Neuronal stem cell (in vitro differentiated cells): ENCODE measurements around the gene COCH.

Experiments
- DNase-seq: peaks from one replicate; pipeline ENCODE4 v3.0.0-alpha.2; 2013; ENCODE audit warnings: low spot score
- H2AFZ ChIP-seq: one replicate; pipeline ENCODE4 v1.6.1; 2013; ENCODE audit warnings: mild to moderate bottlenecking, low read length, inconsistent platforms
- H2AK5ac ChIP-seq: 2 replicates; pipeline ENCODE4 v1.6.1; 2013; ENCODE audit warnings: low read depth, mild to moderate bottlenecking, inconsistent platforms, low read length, moderate library complexity, mixed read lengths
- H2BK120ac ChIP-seq: 2 replicates; pipeline ENCODE4 v1.6.1; 2013; ENCODE audit warnings: low read depth, mild to moderate bottlenecking, inconsistent platforms, low read length, moderate library complexity, mixed read lengths
- H2BK12ac ChIP-seq: one replicate; pipeline ENCODE4 v1.6.1; 2013; ENCODE audit warnings: low read length, inconsistent platforms
- H2BK15ac ChIP-seq: 2 replicates; pipeline ENCODE4 v1.6.1; 2013; ENCODE audit warnings: mild to moderate bottlenecking, low read length, inconsistent platforms, mixed read lengths
- H2BK5ac ChIP-seq: one replicate; pipeline ENCODE4 v1.6.1; 2013; ENCODE audit warnings: inconsistent platforms, mild to moderate bottlenecking, low read length, moderate library complexity
- H3K14ac ChIP-seq: one replicate; pipeline ENCODE4 v1.6.1; 2013; ENCODE audit warnings: low read length, inconsistent platforms
- H3K18ac ChIP-seq: 2 replicates; pipeline ENCODE4 v1.6.1; 2013; ENCODE audit warnings: low read length, inconsistent platforms
- H3K23ac ChIP-seq: 2 replicates; pipeline ENCODE4 v1.6.1; 2013; ENCODE audit warnings: low read depth, mild to moderate bottlenecking, mixed read lengths, low read length, inconsistent platforms; ENCODE audit not compliant: poor library complexity
- H3K27ac ChIP-seq: replicated peaks from 3 replicates; pipeline ENCODE4 v1.5.1; 2013; ENCODE audit warnings: low read length, inconsistent platforms
- H3K27me3 ChIP-seq, 3 experiments: 2 replicates each; pipeline ENCODE4 v1.6.1; 2013; ENCODE audit warnings: low read length in 3 of 3, mild to moderate bottlenecking in 2 of 3, inconsistent platforms in 1 of 3, low read depth in 1 of 3, mixed read lengths in 1 of 3, moderate library complexity in 1 of 3; ENCODE audit not compliant: control insufficient read depth in 3 of 3, insufficient read depth in 3 of 3
- H3K36me3 ChIP-seq, 2 donors: replicated peaks in 1 of 2; 2 replicates each; pipeline ENCODE4 v1.6.1; 2013; ENCODE audit warnings: low read length in 2 of 2; ENCODE audit not compliant: control insufficient read depth in 2 of 2, insufficient read depth in 2 of 2
- H3K4ac ChIP-seq: 2 replicates; pipeline ENCODE4 v1.6.1; 2013; ENCODE audit warnings: inconsistent platforms, mild to moderate bottlenecking, low read length, moderate library complexity
- H3K4me1 ChIP-seq, 2 donors: 1 replicate in 1 of 2; 2 replicates in 1 of 2; pipeline ENCODE4 v1.6.1; 2013; ENCODE audit warnings: low read length in 2 of 2, low read depth in 1 of 2; ENCODE audit not compliant: control insufficient read depth in 2 of 2, insufficient read depth in 1 of 2
- H3K4me2 ChIP-seq: one replicate; pipeline ENCODE4 v1.6.1; 2013; ENCODE audit warnings: mild to moderate bottlenecking, low read length, inconsistent platforms; ENCODE audit not compliant: insufficient read depth, poor library complexity, severe bottlenecking
- H3K4me3 ChIP-seq, 2 donors: 2 replicates each; pipeline ENCODE4 v1.5.1; 2013; ENCODE audit warnings: low read length in 2 of 2, mild to moderate bottlenecking in 2 of 2, inconsistent platforms in 1 of 2, moderate library complexity in 1 of 2
- H3K79me1 ChIP-seq: one replicate; pipeline ENCODE4 v1.6.1; 2013; ENCODE audit warnings: low read depth, mild to moderate bottlenecking, inconsistent platforms, low read length, moderate library complexity
- H3K9ac ChIP-seq: one replicate; pipeline ENCODE4 v1.6.1; 2013; ENCODE audit warnings: mild to moderate bottlenecking, low read depth, low read length, inconsistent platforms; ENCODE audit not compliant: poor library complexity
- H3K9me3 ChIP-seq, 2 donors: replicated peaks in 1 of 2; 2 replicates each; pipeline versions ENCODE3 to v1.6.1; 2013; ENCODE audit warnings: low read length in 2 of 2, mild to moderate bottlenecking in 2 of 2, inconsistent platforms in 1 of 2, low read depth in 1 of 2, mixed read lengths in 1 of 2, moderate library complexity in 1 of 2; ENCODE audit not compliant: control insufficient read depth in 2 of 2, insufficient read depth in 1 of 2
- H4K8ac ChIP-seq: one replicate; pipeline ENCODE4 v1.6.1; 2013; ENCODE audit warnings: low read depth, mild to moderate bottlenecking, inconsistent platforms, low read length, moderate library complexity
- H4K91ac ChIP-seq: one replicate; pipeline ENCODE4 v1.6.1; 2013; ENCODE audit warnings: low read length, low read depth, mild to moderate bottlenecking, inconsistent platforms; ENCODE audit not compliant: poor library complexity
- WGBS, 2 donors: extraction: QIAGEN DNeasy Blood & Tissue Kit; methylation state at CpG; one replicate each; pipeline ENCODE4 v1.1.7; 2013; ENCODE audit warnings: missing lambda C conversion rate in 2 of 2, mixed read lengths in 1 of 2; ENCODE audit not compliant: insufficient read length in 2 of 2, insufficient replicate concordance in 1 of 2; ENCODE audit errors: extremely low coverage in 2 of 2; 5-methylcytosine and 5-hydroxymethylcytosine counted together

Gene COCH

DNA sequence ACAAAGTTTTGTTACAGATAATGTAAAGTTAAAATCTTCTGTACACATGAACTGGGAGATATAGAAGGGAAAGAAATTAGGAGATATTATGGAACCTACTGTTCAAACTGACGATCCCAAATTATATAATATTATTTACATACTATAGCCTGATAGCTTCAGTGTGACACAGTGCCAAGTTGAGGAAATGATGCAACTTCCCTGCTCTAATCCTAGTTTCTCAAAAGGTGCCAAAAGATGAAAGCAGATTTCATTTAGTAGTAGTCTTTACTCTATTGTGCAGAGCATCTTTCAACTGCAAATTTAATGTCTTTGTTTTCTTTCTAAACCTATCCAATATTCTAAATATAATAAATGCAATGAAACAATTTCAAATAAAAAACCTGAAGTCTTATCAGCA is 46.9 kb downstream of the COCH start:
- no peak overlapping the region for H3K4me3 ChIP-seq
- H3K27ac ChIP-seq: no peak overlapping the region
- H3K36me3 ChIP-seq: peaks cover 0 to 66% of the 10 kb centered on the region in 2 donors
- H2AFZ ChIP-seq: no peak overlapping the region
- no peak overlapping the region for H3K18ac ChIP-seq
- H2BK15ac ChIP-seq: no peak overlapping the region
- no CpG with 5 or more reads among the region's 1 CpG for WGBS, 2 donors
- H3K4ac ChIP-seq: no peak overlapping the region
- H3K79me1 ChIP-seq: no peaks in the 10 kb centered on the region
- H2BK5ac ChIP-seq: no peak overlapping the region
- no peak overlapping the region for H3K23ac ChIP-seq
- H3K4me1 ChIP-seq: no peaks in the 10 kb centered on the region
- H3K4me2 ChIP-seq: no peak overlapping the region
- H4K91ac ChIP-seq: no peak overlapping the region
- H3K14ac ChIP-seq: no peak overlapping the region
- no peak overlapping the region for H2AK5ac ChIP-seq
- H3K27me3 ChIP-seq: no peaks in the 10 kb centered on the region
- no peak overlapping the region for H3K9ac ChIP-seq
- H2BK12ac ChIP-seq: no peak overlapping the region
- no peaks in the 10 kb centered on the region for H3K9me3 ChIP-seq
- no peak overlapping the region for H2BK120ac ChIP-seq
- no peak for DNase-seq
- H4K8ac ChIP-seq: no peak overlapping the region

- Histone ChIP-seq H4K91ac (no peak overlapping the region), H3K4ac (no peak overlapping the region), H2AFZ (no peak overlapping the region), H3K36me3 (peaks cover 0 to 68% of the 10 kb centered on the region in 2 donors), H3K9ac (no peak overlapping the region), H3K79me1 (no peaks in the 10 kb centered on the region), H3K18ac (no peak overlapping the region), H2BK15ac (no peak overlapping the region), H3K14ac (no peak overlapping the region), H3K27me3 (no peaks in the 10 kb centered on the region), H3K9me3 (no peaks in the 10 kb centered on the region), H4K8ac (no peak overlapping the region), H2BK120ac (no peak overlapping the region), H3K27ac (no peak overlapping the region), H3K4me2 (no peak overlapping the region), H3K4me1 (no peaks in the 10 kb centered on the region), H3K23ac (no peak overlapping the region), H2AK5ac (no peak overlapping the region), H3K4me3 (no peak overlapping the region), H2BK5ac (no peak overlapping the region), H2BK12ac (no peak overlapping the region)
- no peak for DNase-seq
- no CpG with 5 or more reads among the region's 2 CpGs for WGBS, 2 donors
Observed at GRCh38 chr14:30921788-30922187, 47.4 kb downstream of the COCH start.

DNA sequence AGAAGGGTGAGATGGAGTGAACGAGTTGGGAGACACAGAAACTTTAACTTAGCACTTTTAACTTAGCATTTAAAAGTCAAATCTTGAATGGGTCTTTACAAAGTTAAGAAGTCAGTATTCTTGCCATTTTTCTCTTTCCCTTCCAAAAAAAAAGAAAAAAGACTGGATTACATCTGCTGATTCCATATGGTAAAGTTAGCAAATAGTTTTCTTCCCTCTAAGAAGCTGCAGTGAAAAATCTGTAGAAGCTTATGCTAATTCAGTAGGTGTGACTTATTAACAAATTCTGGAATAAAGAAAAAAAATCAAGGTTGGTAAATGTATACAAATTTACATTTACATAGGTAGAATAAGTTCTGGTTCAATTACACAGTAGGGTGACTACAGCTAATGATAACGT is 50.9 kb downstream of the COCH start:
- Histone ChIP-seq H2BK5ac (no peak overlapping the region), H3K4me1 (no peaks in the 10 kb centered on the region), H3K36me3 (peaks cover 0 to 61% of the 10 kb centered on the region in 2 donors), H2AFZ (no peak overlapping the region), H4K91ac (no peak overlapping the region), H3K4me3 (no peak overlapping the region), H3K18ac (no peak overlapping the region), H3K23ac (no peak overlapping the region), H3K4me2 (no peak overlapping the region), H3K27ac (no peak overlapping the region), H3K27me3 (no peaks in the 10 kb centered on the region), H2BK15ac (no peak overlapping the region), H4K8ac (no peak overlapping the region), H2AK5ac (no peak overlapping the region), H3K79me1 (no peaks in the 10 kb centered on the region), H2BK120ac (no peak overlapping the region), H3K9me3 (no peaks in the 10 kb centered on the region), H3K14ac (no peak overlapping the region), H3K4ac (no peak overlapping the region), H2BK12ac (no peak overlapping the region), H3K9ac (no peak overlapping the region)
- no peak for DNase-seq
- WGBS, 2 donors: no CpG with 5 or more reads among the region's 2 CpGs

DNA sequence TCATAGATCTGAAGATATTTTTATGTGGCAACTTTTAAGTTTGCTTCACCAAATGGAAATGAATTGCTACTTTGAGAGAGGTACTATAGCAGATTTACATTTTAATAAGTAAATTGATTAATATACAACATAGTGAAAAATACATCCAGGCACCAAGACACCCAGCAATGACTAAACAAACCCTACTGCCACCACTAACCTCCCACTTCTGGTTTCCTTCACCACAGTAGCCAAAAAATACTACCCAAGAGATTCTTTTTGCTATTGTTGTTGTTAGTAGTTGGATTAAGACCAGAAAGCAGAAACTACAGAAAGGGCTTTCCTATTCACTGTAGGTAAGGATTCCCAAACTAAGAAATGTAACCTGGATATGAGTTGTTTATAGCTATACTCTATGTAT is 54.1 kb downstream of the COCH start:
- Histone ChIP-seq H3K27me3 (no peaks in the 10 kb centered on the region), H3K23ac (no peak overlapping the region), H2BK5ac (no peak overlapping the region), H3K18ac (no peak overlapping the region), H3K36me3 (peaks cover 0 to 59% of the 10 kb centered on the region in 2 donors), H3K14ac (no peak overlapping the region), H2BK12ac (no peak overlapping the region), H3K4me2 (no peak overlapping the region), H3K9ac (no peak overlapping the region), H2AFZ (no peak overlapping the region), H3K27ac (no peak overlapping the region), H4K8ac (no peak overlapping the region), H3K4ac (no peak overlapping the region), H3K9me3 (no peaks in the 10 kb centered on the region), H4K91ac (no peak overlapping the region), H3K4me3 (no peak overlapping the region), H2BK120ac (no peak overlapping the region), H2BK15ac (no peak overlapping the region), H3K79me1 (no peaks in the 10 kb centered on the region), H2AK5ac (no peak overlapping the region), H3K4me1 (no peaks in the 10 kb centered on the region)
- no peak for DNase-seq
